ENCODE measurements around the gene CNTNAP5.

CNTNAP5 gene

DNA sequence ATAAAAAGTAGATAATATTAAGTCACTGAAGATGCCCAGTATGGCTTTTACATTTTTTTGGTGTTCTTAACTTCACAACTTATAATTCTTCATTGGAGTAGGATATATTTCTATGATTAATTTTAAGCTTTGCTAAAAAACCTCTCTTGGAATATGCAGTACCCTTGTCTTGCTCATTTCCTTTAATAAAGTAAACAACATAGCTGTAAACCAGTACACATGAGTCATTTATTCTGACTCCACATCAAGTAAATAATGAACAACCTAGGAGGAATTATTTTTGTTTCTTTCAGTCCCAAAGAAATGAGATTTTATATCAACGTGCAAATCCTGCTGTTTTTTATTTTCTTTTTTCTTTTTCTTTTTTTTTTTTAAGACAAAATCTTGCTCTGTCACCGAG is 869.1 kb downstream of the CNTNAP5 start:
- no peaks in the 10 kb centered on the region for H3K9me3 ChIP-seq (ENCODE audit: control insufficient read depth in 1 of 2, low read length in 2 of 2)
- H3K36me3 ChIP-seq (ENCODE audit: control insufficient read depth in 1 of 2, insufficient read depth in 2 of 2, low read length in 2 of 2), result no peaks in the 10 kb centered on the region
- no peak overlapping the region for H3K9ac ChIP-seq (ENCODE audit: low read depth in 1 of 2, low read length in 2 of 2)
- no peaks in the 10 kb centered on the region for H3K4me1 ChIP-seq (ENCODE audit: control insufficient read depth in 1 of 2, insufficient read depth in 2 of 2, low read length in 2 of 2)
- H3K4me3 ChIP-seq (ENCODE audit: low read depth in 1 of 2, low read length in 2 of 2), result no peak overlapping the region
- no peaks in the 10 kb centered on the region for H3K27me3 ChIP-seq (ENCODE audit: control insufficient read depth in 1 of 2, insufficient read depth in 2 of 2, low read length in 2 of 2)
- no peak overlapping the region for H3K27ac ChIP-seq (ENCODE audit: low read depth, low read length)

DNA sequence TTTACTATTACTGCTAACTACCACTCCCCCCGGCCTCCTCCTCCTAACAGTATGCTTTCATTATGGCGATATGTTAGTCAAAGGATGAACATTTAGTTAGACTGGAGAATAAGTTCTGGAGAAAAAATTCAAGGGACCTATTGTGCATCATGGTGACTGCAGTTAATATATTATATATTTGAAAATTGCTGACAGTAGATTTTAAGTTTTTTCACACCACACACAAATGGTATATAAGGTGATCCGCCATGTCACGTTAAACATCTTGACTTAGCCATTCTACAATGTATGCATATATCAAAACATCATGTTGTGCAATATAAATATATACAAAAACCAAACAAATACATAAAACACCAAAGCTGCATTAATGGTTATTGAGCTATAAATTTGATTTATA is 873.7 kb downstream of the CNTNAP5 start:
- no peaks in the 10 kb centered on the region for H3K27me3 ChIP-seq (ENCODE audit: control insufficient read depth in 1 of 2, insufficient read depth in 2 of 2, low read length in 2 of 2)
- H3K27ac ChIP-seq (ENCODE audit: low read depth, low read length), result no peak overlapping the region
- no peaks in the 10 kb centered on the region for H3K4me1 ChIP-seq (ENCODE audit: control insufficient read depth in 1 of 2, insufficient read depth in 2 of 2, low read length in 2 of 2)
- no peaks in the 10 kb centered on the region for H3K36me3 ChIP-seq (ENCODE audit: control insufficient read depth in 1 of 2, insufficient read depth in 2 of 2, low read length in 2 of 2)
- H3K4me3 ChIP-seq (ENCODE audit: low read depth in 1 of 2, low read length in 2 of 2), result no peak overlapping the region
- H3K9ac ChIP-seq (ENCODE audit: low read depth in 1 of 2, low read length in 2 of 2), result no peak overlapping the region
- H3K9me3 ChIP-seq (ENCODE audit: control insufficient read depth in 1 of 2, low read length in 2 of 2), result no peaks in the 10 kb centered on the region

DNA sequence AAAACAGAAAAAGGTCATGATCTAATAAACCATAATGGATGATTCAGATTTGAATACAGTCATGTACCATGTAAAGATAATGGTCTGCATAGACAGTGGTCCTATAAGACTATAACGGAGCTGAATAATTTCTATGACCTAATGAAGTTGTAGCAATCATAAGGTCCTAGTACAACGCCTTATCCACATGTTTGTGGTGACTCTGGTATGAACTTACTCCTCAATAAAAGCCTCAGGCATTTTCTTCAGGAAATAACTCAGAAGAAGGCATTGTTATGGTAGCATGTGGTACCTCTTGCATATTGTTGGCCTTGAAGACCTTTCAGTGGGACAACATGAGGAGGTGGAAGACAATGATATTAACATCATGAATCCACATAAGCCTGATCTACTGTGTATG is 883.3 kb downstream of the CNTNAP5 start:
- Histone ChIP-seq H3K27ac (ENCODE audit: low read depth, low read length) (no peak overlapping the region), H3K36me3 (ENCODE audit: control insufficient read depth in 1 of 2, insufficient read depth in 2 of 2, low read length in 2 of 2) (no peaks in the 10 kb centered on the region), H3K9me3 (ENCODE audit: control insufficient read depth in 1 of 2, low read length in 2 of 2) (no peaks in the 10 kb centered on the region), H3K4me3 (ENCODE audit: low read depth in 1 of 2, low read length in 2 of 2) (no peak overlapping the region), H3K4me1 (ENCODE audit: control insufficient read depth in 1 of 2, insufficient read depth in 2 of 2, low read length in 2 of 2) (no peaks in the 10 kb centered on the region), H3K27me3 (ENCODE audit: control insufficient read depth in 1 of 2, insufficient read depth in 2 of 2, low read length in 2 of 2) (no peaks in the 10 kb centered on the region), H3K9ac (ENCODE audit: low read depth in 1 of 2, low read length in 2 of 2) (no peak overlapping the region)

DNA sequence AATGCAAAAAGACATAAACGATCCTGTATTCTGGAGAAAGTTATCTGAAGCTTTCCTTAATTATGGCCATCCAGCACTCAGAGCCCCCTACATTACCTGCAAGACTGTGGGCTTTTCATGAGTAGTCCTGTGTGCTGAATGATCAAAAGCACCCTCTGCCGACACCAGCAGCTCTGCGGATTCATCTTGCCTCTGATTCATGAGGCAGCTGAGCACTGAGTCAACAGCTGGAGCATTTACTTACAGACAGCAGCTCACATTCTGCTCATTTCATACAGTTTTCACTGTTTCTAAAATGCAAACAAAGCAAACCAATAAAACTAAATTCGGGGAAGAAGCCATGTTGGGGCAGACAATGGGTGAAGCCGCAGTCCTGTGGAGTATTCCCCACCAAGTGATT is 886.5 kb downstream of the CNTNAP5 start:
- Histone ChIP-seq H3K27me3 (ENCODE audit: control insufficient read depth in 1 of 2, insufficient read depth in 2 of 2, low read length in 2 of 2) (no peaks in the 10 kb centered on the region), H3K9me3 (ENCODE audit: control insufficient read depth in 1 of 2, low read length in 2 of 2) (no peaks in the 10 kb centered on the region), H3K4me3 (ENCODE audit: low read depth in 1 of 2, low read length in 2 of 2) (no peak overlapping the region), H3K36me3 (ENCODE audit: control insufficient read depth in 1 of 2, insufficient read depth in 2 of 2, low read length in 2 of 2) (no peaks in the 10 kb centered on the region), H3K27ac (ENCODE audit: low read depth, low read length) (no peak overlapping the region), H3K4me1 (ENCODE audit: control insufficient read depth in 1 of 2, insufficient read depth in 2 of 2, low read length in 2 of 2) (no peaks in the 10 kb centered on the region), H3K9ac (ENCODE audit: low read depth in 1 of 2, low read length in 2 of 2) (no peak overlapping the region)

DNA sequence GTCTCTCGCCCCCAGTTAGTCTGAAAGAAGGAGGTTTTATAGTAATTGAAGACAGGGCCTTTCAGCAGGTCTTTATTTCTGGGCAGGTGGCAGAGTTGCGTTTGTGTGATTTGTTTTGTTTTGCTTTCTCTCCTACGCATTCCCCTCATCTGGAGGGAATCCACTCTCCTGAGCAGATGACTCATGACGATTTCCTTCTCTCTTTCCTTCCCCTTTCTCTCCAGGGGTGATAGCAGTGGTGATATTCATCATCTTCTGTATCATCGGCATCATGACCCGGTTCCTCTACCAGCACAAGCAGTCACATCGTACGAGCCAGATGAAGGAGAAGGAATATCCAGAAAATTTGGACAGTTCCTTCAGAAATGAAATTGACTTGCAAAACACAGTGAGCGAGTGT is 888.8 kb downstream of the CNTNAP5 start:
- H3K4me1 ChIP-seq (ENCODE audit: control insufficient read depth in 1 of 2, insufficient read depth in 2 of 2, low read length in 2 of 2), result no peaks in the 10 kb centered on the region
- no peak overlapping the region for H3K9ac ChIP-seq (ENCODE audit: low read depth in 1 of 2, low read length in 2 of 2)
- H3K36me3 ChIP-seq (ENCODE audit: control insufficient read depth in 1 of 2, insufficient read depth in 2 of 2, low read length in 2 of 2), result no peaks in the 10 kb centered on the region
- H3K27me3 ChIP-seq (ENCODE audit: control insufficient read depth in 1 of 2, insufficient read depth in 2 of 2, low read length in 2 of 2), result no peaks in the 10 kb centered on the region
- no peak overlapping the region for H3K4me3 ChIP-seq (ENCODE audit: low read depth in 1 of 2, low read length in 2 of 2)
- H3K27ac ChIP-seq (ENCODE audit: low read depth, low read length), result no peak overlapping the region
- no peaks in the 10 kb centered on the region for H3K9me3 ChIP-seq (ENCODE audit: control insufficient read depth in 1 of 2, low read length in 2 of 2)

DNA sequence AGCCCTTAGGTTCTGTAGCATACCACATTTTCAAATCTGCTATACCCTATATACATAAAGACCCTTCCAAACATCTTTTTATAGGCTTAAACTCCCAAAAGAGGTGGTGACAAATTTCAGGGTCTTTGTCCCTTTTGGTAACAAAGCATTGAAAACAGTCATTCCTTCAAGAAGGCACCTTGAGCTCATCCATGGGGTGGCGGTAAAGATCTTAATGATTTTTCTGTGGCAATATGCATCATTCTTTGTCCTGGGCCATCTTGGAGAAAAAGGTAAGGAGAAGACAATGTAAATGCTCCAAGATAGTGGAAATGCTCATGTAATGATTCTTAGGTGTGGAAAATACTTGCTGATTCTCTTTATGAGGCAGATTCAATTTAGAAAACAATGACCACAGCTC is 890.5 kb downstream of the CNTNAP5 start:
- no peaks in the 10 kb centered on the region for H3K27me3 ChIP-seq (ENCODE audit: control insufficient read depth in 1 of 2, insufficient read depth in 2 of 2, low read length in 2 of 2)
- H3K9me3 ChIP-seq (ENCODE audit: control insufficient read depth in 1 of 2, low read length in 2 of 2), result peaks cover 0 to 3% of the 10 kb centered on the region in 2 donors
- H3K4me3 ChIP-seq (ENCODE audit: low read depth in 1 of 2, low read length in 2 of 2), result no peak overlapping the region
- no peaks in the 10 kb centered on the region for H3K4me1 ChIP-seq (ENCODE audit: control insufficient read depth in 1 of 2, insufficient read depth in 2 of 2, low read length in 2 of 2)
- H3K9ac ChIP-seq (ENCODE audit: low read depth in 1 of 2, low read length in 2 of 2), result no peak overlapping the region
- no peaks in the 10 kb centered on the region for H3K36me3 ChIP-seq (ENCODE audit: control insufficient read depth in 1 of 2, insufficient read depth in 2 of 2, low read length in 2 of 2)
- H3K27ac ChIP-seq (ENCODE audit: low read depth, low read length), result no peak overlapping the region

DNA sequence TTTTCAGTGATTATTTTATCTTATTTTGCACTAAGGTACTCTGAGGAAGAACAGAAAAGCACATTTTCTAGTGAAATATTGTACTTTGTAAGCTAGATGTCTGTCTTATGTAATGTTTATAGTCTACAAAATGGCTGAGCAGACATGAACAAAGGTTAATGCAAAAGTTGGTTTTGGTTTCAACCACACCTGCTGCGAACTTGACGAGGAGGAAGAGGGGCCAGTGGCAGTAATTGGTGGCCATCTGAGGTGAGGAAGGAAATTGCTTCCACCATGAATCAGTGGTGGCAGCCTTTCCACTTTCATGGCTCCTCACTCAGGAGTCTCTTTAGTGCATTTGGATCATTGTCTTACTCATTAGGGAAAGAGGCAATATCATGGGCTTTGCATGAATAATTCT is 894.2 kb downstream of the CNTNAP5 start:
- H3K36me3 ChIP-seq (ENCODE audit: control insufficient read depth in 1 of 2, insufficient read depth in 2 of 2, low read length in 2 of 2), result no peaks in the 10 kb centered on the region

DNA sequence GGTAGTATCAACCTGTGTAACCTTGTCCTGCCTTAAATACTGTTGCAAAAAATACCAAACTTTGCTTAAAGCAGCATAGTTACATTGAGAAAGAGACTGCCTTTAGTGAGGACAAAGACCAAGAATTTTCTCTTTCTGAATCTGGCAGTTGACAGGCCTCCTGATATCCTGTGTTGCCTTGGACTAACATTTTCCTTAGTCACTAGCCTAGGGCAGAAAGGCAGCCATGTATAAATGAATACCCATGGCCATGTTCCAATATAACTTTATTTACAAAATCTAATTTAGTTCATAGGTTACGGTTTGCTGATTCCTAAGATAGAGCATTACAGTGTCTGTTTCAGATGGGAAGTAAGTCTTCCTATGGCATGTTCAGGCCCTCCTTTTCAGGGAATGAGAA is 895.4 kb downstream of the CNTNAP5 start:
- H3K36me3 ChIP-seq (ENCODE audit: control insufficient read depth in 1 of 2, insufficient read depth in 2 of 2, low read length in 2 of 2), result no peaks in the 10 kb centered on the region
- H3K4me3 ChIP-seq (ENCODE audit: low read depth in 1 of 2, low read length in 2 of 2), result no peak overlapping the region
- no peak overlapping the region for H3K9ac ChIP-seq (ENCODE audit: low read depth in 1 of 2, low read length in 2 of 2)
- H3K27ac ChIP-seq (ENCODE audit: low read depth, low read length), result no peak overlapping the region
- no peaks in the 10 kb centered on the region for H3K27me3 ChIP-seq (ENCODE audit: control insufficient read depth in 1 of 2, insufficient read depth in 2 of 2, low read length in 2 of 2)
- H3K4me1 ChIP-seq (ENCODE audit: control insufficient read depth in 1 of 2, insufficient read depth in 2 of 2, low read length in 2 of 2), result no peaks in the 10 kb centered on the region
- peaks cover 0 to 3% of the 10 kb centered on the region in 2 donors for H3K9me3 ChIP-seq (ENCODE audit: control insufficient read depth in 1 of 2, low read length in 2 of 2)

More for the DNA sequence above, 894.2 kb downstream of the CNTNAP5 start:
- H3K4me3 ChIP-seq (ENCODE audit: low read depth in 1 of 2, low read length in 2 of 2), result no peak overlapping the region
- H3K9ac ChIP-seq (ENCODE audit: low read depth in 1 of 2, low read length in 2 of 2), result no peak overlapping the region
- H3K27me3 ChIP-seq (ENCODE audit: control insufficient read depth in 1 of 2, insufficient read depth in 2 of 2, low read length in 2 of 2), result no peaks in the 10 kb centered on the region
- H3K9me3 ChIP-seq (ENCODE audit: control insufficient read depth in 1 of 2, low read length in 2 of 2), result peaks cover 0 to 3% of the 10 kb centered on the region in 2 donors
- H3K27ac ChIP-seq (ENCODE audit: low read depth, low read length), result no peak overlapping the region
- H3K4me1 ChIP-seq (ENCODE audit: control insufficient read depth in 1 of 2, insufficient read depth in 2 of 2, low read length in 2 of 2), result no peaks in the 10 kb centered on the region

DNA sequence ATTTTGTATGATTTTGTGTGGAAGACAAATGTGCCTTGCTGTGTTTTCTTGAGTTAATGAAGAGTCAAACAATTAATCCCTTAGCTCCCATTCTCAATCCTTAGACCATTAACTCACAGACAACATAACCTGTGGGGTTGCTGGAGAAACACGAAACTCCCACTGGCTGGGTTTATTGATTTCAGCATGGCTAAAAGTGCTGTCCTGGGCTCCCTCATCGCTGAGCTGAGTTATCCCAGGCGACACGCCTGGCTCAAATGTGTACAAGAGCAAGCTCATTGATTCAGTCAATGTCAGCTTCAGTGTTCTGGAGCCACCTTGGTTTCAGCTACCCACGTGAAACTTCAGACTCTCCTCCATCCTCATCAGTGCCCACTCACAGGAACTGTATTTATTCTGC is 896.1 kb downstream of the CNTNAP5 start:
- Histone ChIP-seq H3K4me3 (ENCODE audit: low read depth in 1 of 2, low read length in 2 of 2) (no peak overlapping the region), H3K9me3 (ENCODE audit: control insufficient read depth in 1 of 2, low read length in 2 of 2) (peaks cover 0 to 3% of the 10 kb centered on the region in 2 donors), H3K4me1 (ENCODE audit: control insufficient read depth in 1 of 2, insufficient read depth in 2 of 2, low read length in 2 of 2) (no peaks in the 10 kb centered on the region), H3K9ac (ENCODE audit: low read depth in 1 of 2, low read length in 2 of 2) (no peak overlapping the region), H3K27me3 (ENCODE audit: control insufficient read depth in 1 of 2, insufficient read depth in 2 of 2, low read length in 2 of 2) (no peaks in the 10 kb centered on the region), H3K36me3 (ENCODE audit: control insufficient read depth in 1 of 2, insufficient read depth in 2 of 2, low read length in 2 of 2) (no peaks in the 10 kb centered on the region), H3K27ac (ENCODE audit: low read depth, low read length) (no peak overlapping the region)

DNA sequence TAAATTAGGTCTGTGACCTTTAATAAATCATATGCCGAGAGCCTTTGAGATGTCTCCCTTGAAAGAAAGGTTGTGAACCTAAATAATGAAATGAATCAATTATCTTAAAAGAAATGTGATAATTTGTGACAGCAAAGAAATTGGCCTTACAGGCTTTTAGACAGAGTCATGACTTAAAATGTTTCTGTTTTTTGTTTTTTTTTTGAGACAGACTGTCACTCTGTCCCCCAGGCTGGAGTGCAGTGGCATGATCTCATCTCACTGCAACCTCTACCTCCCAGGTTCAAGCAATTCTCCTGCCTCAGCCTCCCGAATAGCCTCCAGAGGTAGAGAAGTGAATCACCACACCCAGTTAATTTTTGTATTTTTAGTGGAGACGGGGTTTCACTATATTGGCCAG is 898.0 kb downstream of the CNTNAP5 start:
- H3K9me3 ChIP-seq (ENCODE audit: control insufficient read depth in 1 of 2, low read length in 2 of 2), result peaks cover 0 to 3% of the 10 kb centered on the region in 2 donors
- no peaks in the 10 kb centered on the region for H3K27me3 ChIP-seq (ENCODE audit: control insufficient read depth in 1 of 2, insufficient read depth in 2 of 2, low read length in 2 of 2)
- no peak overlapping the region for H3K4me3 ChIP-seq (ENCODE audit: low read depth in 1 of 2, low read length in 2 of 2)
- no peak overlapping the region for H3K9ac ChIP-seq (ENCODE audit: low read depth in 1 of 2, low read length in 2 of 2)
- H3K4me1 ChIP-seq (ENCODE audit: control insufficient read depth in 1 of 2, insufficient read depth in 2 of 2, low read length in 2 of 2), result no peaks in the 10 kb centered on the region
- H3K36me3 ChIP-seq (ENCODE audit: control insufficient read depth in 1 of 2, insufficient read depth in 2 of 2, low read length in 2 of 2), result no peaks in the 10 kb centered on the region
- H3K27ac ChIP-seq (ENCODE audit: low read depth, low read length), result no peak overlapping the region

DNA sequence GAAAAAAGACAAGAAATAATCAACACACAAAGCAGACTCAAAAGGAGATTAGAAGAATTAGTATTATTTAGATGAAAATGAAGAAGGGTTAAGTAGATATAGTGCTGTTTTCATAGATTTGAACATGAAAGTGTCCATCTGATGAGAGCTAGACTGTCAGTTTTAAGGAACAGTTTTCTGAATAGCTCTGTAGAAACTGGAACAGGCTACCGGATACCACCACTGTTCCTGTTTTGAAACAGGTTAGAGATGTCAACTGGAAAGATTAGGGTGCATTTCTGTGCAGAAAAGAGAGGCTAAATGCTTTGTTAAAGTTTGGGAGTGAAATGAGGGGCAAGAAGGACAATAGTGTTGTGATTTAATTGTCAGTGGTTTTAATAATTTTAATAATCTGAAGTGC is 908.8 kb downstream of the CNTNAP5 start:
- Histone ChIP-seq H3K27ac (ENCODE audit: low read depth, low read length) (no peak overlapping the region), H3K4me3 (ENCODE audit: low read depth in 1 of 2, low read length in 2 of 2) (no peak overlapping the region), H3K9me3 (ENCODE audit: control insufficient read depth in 1 of 2, low read length in 2 of 2) (no peaks in the 10 kb centered on the region), H3K36me3 (ENCODE audit: control insufficient read depth in 1 of 2, insufficient read depth in 2 of 2, low read length in 2 of 2) (no peaks in the 10 kb centered on the region), H3K9ac (ENCODE audit: low read depth in 1 of 2, low read length in 2 of 2) (no peak overlapping the region), H3K4me1 (ENCODE audit: control insufficient read depth in 1 of 2, insufficient read depth in 2 of 2, low read length in 2 of 2) (no peaks in the 10 kb centered on the region), H3K27me3 (ENCODE audit: control insufficient read depth in 1 of 2, insufficient read depth in 2 of 2, low read length in 2 of 2) (no peaks in the 10 kb centered on the region)

Data from duodenal mucosa (tissue), 2 donors.